Activated naive CD4-positive, alpha-beta T cell treated with anti-CD3 and anti-CD28 coated beads, Interleukin-2, amount 10 ng/mL, durations not matched to agents 7 days and 5 days (primary cell): ENCODE measurements around the gene TAS2R10.

Experiments
- CTCF ChIA-PET: fragments of 350-600 bp; sonication (Branson Sonifier 250); formaldehyde crosslinking; loops from one replicate; lab custom pipeline; 2021; ENCODE audit warnings: antibody characterized with exemption; lab: Charles Lee
- DNase-seq: peaks from one replicate; pipeline ENCODE4 v3.0.0-alpha.2; 2020
- H3K27ac Mint-ChIP-seq: one replicate; pipeline ENCODE4 v1.8.0; 2021; ENCODE audit warnings: mild to moderate bottlenecking, moderate library complexity, mixed read lengths
- H3K27me3 Mint-ChIP-seq: one replicate; pipeline ENCODE4 v1.8.0; 2021; ENCODE audit warnings: mild to moderate bottlenecking, mixed read lengths
- H3K36me3 Mint-ChIP-seq: one replicate; pipeline ENCODE4 v1.8.0; 2021; ENCODE audit warnings: mixed read lengths
- H3K4me1 Mint-ChIP-seq: one replicate; pipeline ENCODE4 v1.8.0; 2021; ENCODE audit warnings: mixed read lengths
- H3K4me3 Mint-ChIP-seq: one replicate; pipeline ENCODE4 v1.8.0; 2021; ENCODE audit warnings: mild to moderate bottlenecking, moderate library complexity, mixed read lengths
- H3K9me3 Mint-ChIP-seq: one replicate; pipeline ENCODE4 v1.8.0; 2021; ENCODE audit warnings: mixed read lengths

Gene TAS2R10, protein sequence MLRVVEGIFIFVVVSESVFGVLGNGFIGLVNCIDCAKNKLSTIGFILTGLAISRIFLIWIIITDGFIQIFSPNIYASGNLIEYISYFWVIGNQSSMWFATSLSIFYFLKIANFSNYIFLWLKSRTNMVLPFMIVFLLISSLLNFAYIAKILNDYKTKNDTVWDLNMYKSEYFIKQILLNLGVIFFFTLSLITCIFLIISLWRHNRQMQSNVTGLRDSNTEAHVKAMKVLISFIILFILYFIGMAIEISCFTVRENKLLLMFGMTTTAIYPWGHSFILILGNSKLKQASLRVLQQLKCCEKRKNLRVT

DNA sequence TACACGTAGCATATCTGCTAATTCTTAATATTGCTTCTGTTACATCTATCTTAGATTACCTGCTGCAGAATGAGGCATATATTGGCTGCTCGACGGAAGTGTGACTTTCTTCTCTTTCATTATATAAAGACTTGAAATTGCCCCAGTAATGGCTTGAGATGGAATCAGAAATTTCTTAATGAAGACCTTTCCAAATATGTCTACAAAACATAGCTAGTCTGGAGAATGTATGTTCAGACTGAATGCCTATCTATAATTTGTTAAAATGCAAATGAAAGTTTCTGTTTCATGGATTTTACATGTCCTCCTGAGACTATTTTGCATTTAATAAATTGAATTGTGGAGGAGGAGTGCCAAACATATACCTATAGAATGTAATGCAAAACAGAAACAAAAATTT, at the start of gene TAS2R10:
Gene TAS2R10, minus strand, starts transcription at position 101 of the 400 bp plus-strand sequence. Its CDS starts 89 bp downstream, at position 12.
- CTCF ChIA-PET, result no interaction called here
- DNase-seq, result no peak
- no peak within 1 kb of the TSS for H3K4me3 Mint-ChIP-seq
- H3K27ac Mint-ChIP-seq, result no peak within 1 kb of the TSS
- H3K27me3 Mint-ChIP-seq, result no peaks in the 10 kb centered on the region
- no peaks in the 10 kb centered on the region for H3K36me3 Mint-ChIP-seq
- H3K4me1 Mint-ChIP-seq, result no peaks in the 10 kb centered on the region
- no peaks in the 10 kb centered on the region for H3K9me3 Mint-ChIP-seq

DNA sequence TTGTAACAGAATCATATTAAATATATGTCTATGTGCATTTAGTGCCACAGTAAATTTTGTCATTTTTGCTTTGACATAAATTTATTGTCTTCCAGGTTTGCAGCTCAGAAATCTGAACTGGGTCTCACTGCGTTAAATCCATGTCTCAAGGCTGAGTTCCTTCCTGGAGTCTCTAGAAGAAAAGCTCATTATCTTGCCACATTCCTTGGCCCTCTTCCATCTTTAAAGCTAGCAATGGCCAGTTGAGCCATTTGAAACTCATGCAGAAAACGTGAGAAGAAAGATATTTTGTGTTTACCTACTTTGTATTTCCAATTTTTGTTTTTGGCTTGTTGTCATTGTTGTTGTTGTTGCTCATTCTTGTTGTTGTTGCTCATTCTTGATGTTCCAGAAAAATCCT, 47.2 kb upstream of the TAS2R10 start:
- Mint-ChIP-seq H3K4me1 (no peaks in the 10 kb centered on the region), H3K27me3 (no peaks in the 10 kb centered on the region), H3K4me3 (no peak overlapping the region), H3K27ac (no peak overlapping the region), H3K36me3 (no peaks in the 10 kb centered on the region), H3K9me3 (peaks cover 3% of the 10 kb centered on the region)
- no peak for DNase-seq
- CTCF ChIA-PET, result interaction anchor here (0.6 kb wide), 1 partner anchor 15 kb away, joined by 3 read pairs; no protein-coding TSS in a partner anchor

DNA sequence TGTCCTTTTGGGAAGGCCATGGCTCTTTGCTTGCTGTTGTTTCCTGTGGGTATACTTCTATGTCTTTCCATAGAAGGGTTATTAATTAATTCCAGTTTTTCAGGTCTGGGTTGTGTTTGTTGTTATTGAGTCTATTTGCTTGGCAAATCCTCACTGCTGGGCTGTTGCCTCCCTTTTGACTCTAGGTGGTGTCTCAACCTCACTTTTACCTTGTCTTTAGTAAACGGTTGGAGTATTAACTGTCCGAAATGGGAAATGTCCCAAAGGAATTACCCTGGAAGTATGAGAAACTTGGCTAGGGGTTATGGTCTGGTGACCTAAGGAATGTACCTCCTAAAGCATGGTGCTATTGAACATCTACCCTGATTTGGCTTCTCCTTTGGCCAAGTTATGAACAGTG, 41.2 kb upstream of the TAS2R10 start:
- Mint-ChIP-seq H3K4me1 (no peaks in the 10 kb centered on the region), H3K27ac (no peak overlapping the region), H3K27me3 (no peaks in the 10 kb centered on the region), H3K4me3 (no peak overlapping the region), H3K9me3 (peaks cover 3% of the 10 kb centered on the region), H3K36me3 (no peaks in the 10 kb centered on the region)
- CTCF ChIA-PET, result no interaction called here
- DNase-seq, result no peak

DNA sequence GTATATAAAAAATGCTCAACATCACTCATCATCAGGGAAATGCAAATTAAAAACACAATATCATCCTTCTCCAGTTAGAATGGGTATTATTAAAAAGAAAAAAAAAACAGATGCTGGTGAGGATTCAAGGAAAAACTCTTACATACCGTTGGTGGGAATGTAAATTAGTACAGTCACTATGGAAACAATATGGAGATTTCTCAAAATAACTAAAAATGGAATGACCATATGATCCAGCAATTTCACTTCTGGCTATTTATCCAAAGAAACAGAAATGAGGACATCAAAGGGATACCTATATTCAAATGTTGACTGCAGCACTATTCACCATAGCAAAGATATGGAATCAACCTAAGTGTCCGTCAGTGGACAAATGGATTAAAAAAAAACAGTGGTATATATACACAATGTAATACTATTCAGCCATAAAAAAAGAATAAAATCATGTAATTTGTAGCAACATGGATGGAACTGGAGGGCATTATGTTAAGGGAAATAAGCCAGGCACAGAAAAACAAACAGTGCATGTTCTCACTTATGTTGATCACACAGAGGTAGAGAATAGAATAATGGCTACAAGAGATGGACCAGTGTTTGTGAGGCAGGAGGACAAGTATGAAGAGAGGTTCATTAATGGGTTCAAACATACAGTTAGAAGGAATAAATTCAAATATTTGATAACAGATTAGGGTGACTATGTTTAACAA, 37.5 kb upstream of the TAS2R10 start:
- CTCF ChIA-PET, result no interaction called here
- H3K27ac Mint-ChIP-seq, result no peak overlapping the region
- H3K4me1 Mint-ChIP-seq, result no peaks in the 10 kb centered on the region
- peaks cover 1% of the 10 kb centered on the region for H3K36me3 Mint-ChIP-seq
- DNase-seq, result no peak
- no peak overlapping the region for H3K4me3 Mint-ChIP-seq
- H3K9me3 Mint-ChIP-seq, result peaks cover 11% of the 10 kb centered on the region
- no peaks in the 10 kb centered on the region for H3K27me3 Mint-ChIP-seq

DNA sequence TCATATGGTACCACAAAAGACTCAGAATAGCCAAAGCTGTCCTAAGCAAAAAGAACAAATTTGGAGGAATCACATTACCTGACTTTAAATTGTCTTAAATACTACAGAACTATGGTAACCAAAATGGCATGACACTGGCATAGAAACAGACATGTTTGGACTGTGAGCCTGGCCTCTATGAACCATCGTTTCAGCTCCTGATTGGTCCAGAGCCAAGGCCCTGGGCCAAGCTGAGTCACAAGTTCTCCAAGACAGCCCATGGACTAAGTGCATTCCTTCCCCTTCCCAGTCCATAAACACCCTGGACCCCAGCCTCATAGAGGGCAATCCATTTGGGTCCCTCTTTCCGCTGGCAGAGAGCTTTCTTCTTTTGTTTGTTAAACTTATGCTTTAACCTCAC, 35.2 kb upstream of the TAS2R10 start:
- Mint-ChIP-seq H3K36me3 (peaks cover 14% of the 10 kb centered on the region), H3K27ac (no peak overlapping the region), H3K4me1 (no peaks in the 10 kb centered on the region), H3K9me3 (peaks cover 23% of the 10 kb centered on the region), H3K27me3 (no peaks in the 10 kb centered on the region), H3K4me3 (no peak overlapping the region)
- CTCF ChIA-PET, result no interaction called here
- no peak for DNase-seq

DNA sequence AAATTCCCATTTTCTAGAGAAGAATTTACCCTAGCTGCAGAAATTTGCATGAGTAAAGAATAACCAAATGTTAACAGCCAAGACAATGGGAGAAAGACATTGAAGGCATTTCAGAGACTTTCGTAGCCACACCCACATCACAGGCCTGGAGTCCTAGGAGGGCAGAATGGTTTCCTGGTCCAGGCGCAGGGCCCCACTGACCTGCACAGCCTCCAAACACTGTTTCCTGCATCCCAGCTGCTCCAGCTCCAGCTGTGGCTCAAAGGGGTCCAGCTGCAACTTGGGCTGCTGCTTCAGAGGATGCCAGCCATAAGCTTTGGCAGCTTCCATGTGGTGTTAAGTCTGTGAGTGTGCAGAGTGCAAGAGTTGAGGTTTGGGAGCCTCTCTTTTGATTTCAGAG, 29.6 kb upstream of the TAS2R10 start:
- Mint-ChIP-seq H3K27me3 (no peaks in the 10 kb centered on the region), H3K4me1 (peaks cover 15% of the 10 kb centered on the region), H3K27ac (no peak overlapping the region), H3K9me3 (peaks cover 31% of the 10 kb centered on the region), H3K36me3 (peaks cover 27% of the 10 kb centered on the region), H3K4me3 (no peak overlapping the region)
- DNase-seq, result no peak
- CTCF ChIA-PET, result interaction anchor here (1.0 kb wide), 1 partner anchor 19 kb away, joined by 4 read pairs; no protein-coding TSS in a partner anchor

DNA sequence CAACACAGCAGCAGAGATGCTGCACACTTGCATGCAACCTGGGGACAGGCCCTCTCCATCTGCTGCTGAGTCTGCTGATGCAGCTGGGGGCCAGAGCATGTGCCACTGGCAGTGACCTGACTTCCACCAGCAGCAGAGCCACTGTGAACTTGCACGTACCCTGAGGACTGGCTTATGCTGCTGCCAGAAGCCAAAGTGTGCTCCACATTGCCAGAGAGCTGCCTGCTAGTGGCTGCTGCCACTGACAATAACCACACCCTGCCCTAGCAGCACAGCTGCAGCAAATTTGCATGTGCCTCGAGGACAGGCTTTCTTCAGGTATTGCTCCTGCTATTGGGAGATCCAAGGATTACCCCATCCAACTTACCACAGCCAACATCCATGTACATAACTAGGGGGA, 27.6 kb upstream of the TAS2R10 start:
- H3K4me3 Mint-ChIP-seq, result no peak overlapping the region
- no peaks in the 10 kb centered on the region for H3K27me3 Mint-ChIP-seq
- no peak overlapping the region for H3K27ac Mint-ChIP-seq
- peaks cover 35% of the 10 kb centered on the region for H3K4me1 Mint-ChIP-seq
- CTCF ChIA-PET, result interaction anchor here (0.5 kb wide), 1 partner anchor 44 kb away, joined by 3 read pairs; no protein-coding TSS in a partner anchor
- peaks cover 28% of the 10 kb centered on the region for H3K9me3 Mint-ChIP-seq
- H3K36me3 Mint-ChIP-seq, result peaks cover 32% of the 10 kb centered on the region
- DNase-seq, result no peak

DNA sequence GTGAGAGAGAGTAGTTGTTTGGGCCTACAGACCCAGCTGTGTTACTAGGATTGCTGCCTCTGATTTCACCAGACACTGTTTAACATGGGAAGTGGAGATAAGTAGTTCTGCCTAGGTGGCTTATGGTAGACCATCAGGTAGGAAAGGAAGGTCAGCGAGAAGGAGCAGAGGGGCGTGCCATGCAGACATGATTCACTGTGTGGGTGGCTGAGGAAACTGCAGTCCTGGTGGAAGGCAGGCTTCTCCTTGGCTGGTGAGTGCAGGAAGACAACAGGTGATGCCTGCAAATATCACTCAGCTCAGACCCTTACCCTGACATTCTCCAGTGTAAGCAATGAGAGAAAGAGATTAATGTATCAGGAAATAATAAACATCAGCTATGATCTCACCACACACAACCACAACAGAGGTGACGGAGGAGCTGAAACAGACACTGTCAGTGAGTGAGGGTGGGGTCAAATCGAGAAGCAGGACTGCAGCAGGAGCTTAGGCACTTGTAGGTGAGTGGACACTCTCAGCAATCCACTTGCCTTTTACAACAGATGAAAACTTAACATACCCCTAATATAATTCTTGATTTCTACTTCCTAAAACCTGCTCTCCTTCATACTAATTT, 25.2 kb upstream of the TAS2R10 start:
- Mint-ChIP-seq H3K4me3 (no peak overlapping the region), H3K27me3 (no peaks in the 10 kb centered on the region), H3K27ac (no peak overlapping the region), H3K4me1 (peaks cover 39% of the 10 kb centered on the region), H3K36me3 (peaks cover 30% of the 10 kb centered on the region), H3K9me3 (peaks cover 14% of the 10 kb centered on the region)
- no peak for DNase-seq
- CTCF ChIA-PET, result no interaction called here

DNA sequence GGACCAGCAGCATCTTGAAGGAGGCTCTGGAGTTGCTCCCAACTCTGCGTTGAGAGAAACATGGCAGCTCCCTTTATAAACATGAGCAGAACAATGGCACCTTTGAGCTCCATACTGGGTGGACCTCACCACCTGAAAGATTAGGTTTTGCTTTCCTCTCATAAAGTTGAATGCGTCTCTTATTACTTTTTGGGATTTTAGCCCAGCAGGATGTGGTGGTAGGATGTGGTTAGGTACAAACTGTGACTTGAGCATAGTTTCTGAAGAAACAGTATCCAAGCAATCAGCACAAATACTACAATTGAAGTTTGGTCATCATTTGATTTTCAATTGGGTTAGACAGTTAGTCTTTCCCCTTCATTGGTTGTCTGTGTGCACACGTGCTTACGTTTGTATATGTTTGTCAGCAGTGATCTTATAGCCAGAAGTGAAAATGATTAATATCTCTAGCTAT, 23.3 kb upstream of the TAS2R10 start, which contains the start of gene PRR4:
Gene PRR4, minus strand, starts transcription at position 51 of the 454 bp plus-strand sequence. Its CDS starts 38 bp downstream, at position 13.
- H3K4me3 Mint-ChIP-seq, result no peak within 1 kb of the TSS
- peaks cover 4% of the 10 kb centered on the region for H3K9me3 Mint-ChIP-seq
- DNase-seq, result peak; percentile 62
- H3K36me3 Mint-ChIP-seq, result peaks cover 24% of the 10 kb centered on the region
- CTCF ChIA-PET, result no interaction called here
- H3K4me1 Mint-ChIP-seq, result peaks cover 39% of the 10 kb centered on the region
- no peaks in the 10 kb centered on the region for H3K27me3 Mint-ChIP-seq
- peak within 1 kb of the TSS; percentile 56 for H3K27ac Mint-ChIP-seq

DNA sequence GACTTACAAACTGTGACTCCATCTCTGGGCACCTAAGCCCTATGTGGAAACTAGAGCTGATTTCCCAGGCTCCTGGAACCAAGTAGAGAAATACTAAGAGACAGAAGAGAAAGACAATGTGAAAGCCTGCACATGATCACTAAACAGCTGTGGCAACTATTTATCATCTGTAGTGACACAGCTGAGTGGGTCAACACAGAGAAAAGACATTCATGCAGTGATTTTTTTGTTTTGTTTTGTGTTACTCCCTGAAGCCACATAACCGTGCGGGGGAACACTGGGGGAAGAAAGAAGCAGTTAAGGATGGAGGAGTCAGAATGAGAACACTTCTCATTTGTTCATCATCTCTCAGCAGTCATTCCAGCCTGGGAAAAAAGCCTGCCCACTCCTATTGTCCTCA, 21.6 kb upstream of the TAS2R10 start:
- peaks cover 39% of the 10 kb centered on the region for H3K4me1 Mint-ChIP-seq
- no peak for DNase-seq
- no peak overlapping the region for H3K27ac Mint-ChIP-seq
- CTCF ChIA-PET, result interaction anchor here (0.6 kb wide), 1 partner anchor 895 kb away, joined by 3 read pairs; no protein-coding TSS in a partner anchor
- no peak overlapping the region for H3K4me3 Mint-ChIP-seq
- H3K36me3 Mint-ChIP-seq, result peaks cover 24% of the 10 kb centered on the region
- peaks cover 2% of the 10 kb centered on the region for H3K9me3 Mint-ChIP-seq
- H3K27me3 Mint-ChIP-seq, result no peaks in the 10 kb centered on the region

DNA sequence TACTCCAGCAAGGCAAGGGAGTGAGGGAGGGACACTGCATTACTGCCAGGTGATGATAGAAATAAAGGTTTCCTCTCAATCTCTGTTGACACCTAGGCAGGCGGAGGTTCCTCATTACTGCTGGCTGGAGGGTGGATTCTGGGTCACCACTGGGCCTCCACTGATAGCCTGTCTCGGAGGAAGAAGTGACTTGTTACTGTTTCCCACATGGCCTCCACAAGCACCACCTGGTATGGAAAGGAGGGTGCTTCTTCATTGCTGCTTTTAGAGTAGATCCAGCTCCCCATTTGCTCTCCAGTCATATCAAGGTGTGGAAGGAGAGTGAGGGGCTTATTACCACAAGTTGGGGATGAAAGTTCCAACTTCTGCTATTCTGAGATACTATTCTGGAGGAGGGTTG, 16.7 kb upstream of the TAS2R10 start:
- no peaks in the 10 kb centered on the region for H3K27me3 Mint-ChIP-seq
- peaks cover 10% of the 10 kb centered on the region for H3K36me3 Mint-ChIP-seq
- H3K9me3 Mint-ChIP-seq, result no peaks in the 10 kb centered on the region
- no peak overlapping the region for H3K27ac Mint-ChIP-seq
- CTCF ChIA-PET, result no interaction called here
- DNase-seq, result no peak
- H3K4me3 Mint-ChIP-seq, result no peak overlapping the region
- no peaks in the 10 kb centered on the region for H3K4me1 Mint-ChIP-seq

DNA sequence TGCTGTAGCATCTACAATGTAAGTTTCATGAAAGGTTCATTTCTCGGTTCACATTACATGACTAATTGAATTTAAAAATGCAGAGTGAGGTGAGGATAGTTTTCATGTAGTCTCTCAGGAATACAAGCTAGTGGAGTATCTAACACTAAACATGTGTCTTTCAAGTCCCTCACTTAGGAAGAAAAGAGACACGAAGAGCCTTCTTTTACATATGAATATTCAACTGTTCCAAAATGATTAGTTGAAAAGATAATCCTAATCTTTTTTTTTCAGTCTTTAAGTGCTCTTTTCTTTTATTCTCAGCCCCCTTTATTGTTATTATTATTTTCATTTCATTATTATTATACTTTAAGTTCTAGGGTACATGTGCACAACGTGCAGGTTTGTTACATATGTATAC, 12.3 kb upstream of the TAS2R10 start:
- Mint-ChIP-seq H3K4me3 (no peak overlapping the region), H3K9me3 (no peaks in the 10 kb centered on the region), H3K36me3 (no peaks in the 10 kb centered on the region), H3K27me3 (no peaks in the 10 kb centered on the region), H3K4me1 (no peaks in the 10 kb centered on the region), H3K27ac (no peak overlapping the region)
- no peak for DNase-seq
- CTCF ChIA-PET, result no interaction called here

DNA sequence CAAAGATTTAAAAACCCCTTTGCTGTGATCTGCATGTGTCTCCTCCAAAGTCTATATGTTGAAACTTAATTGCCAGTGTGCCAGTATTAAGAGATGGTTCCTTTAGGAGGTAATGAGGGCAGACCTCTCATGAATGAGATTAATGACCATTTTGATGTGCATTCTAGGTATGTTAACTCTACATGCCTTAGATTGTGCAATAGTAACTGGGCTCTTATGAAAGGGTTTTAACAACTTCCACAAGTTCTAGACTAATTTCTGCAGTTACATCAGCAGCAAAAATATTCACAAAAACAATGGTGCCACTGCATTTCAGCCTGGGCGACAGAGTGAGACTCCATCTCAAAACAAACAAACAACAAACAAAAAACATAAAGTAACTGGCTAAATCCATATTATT, 3.8 kb upstream of the TAS2R10 start:
- H3K4me3 Mint-ChIP-seq, result no peak overlapping the region
- DNase-seq, result no peak
- no peak overlapping the region for H3K27ac Mint-ChIP-seq
- no peaks in the 10 kb centered on the region for H3K36me3 Mint-ChIP-seq
- H3K27me3 Mint-ChIP-seq, result no peaks in the 10 kb centered on the region
- no peaks in the 10 kb centered on the region for H3K9me3 Mint-ChIP-seq
- no peaks in the 10 kb centered on the region for H3K4me1 Mint-ChIP-seq
- CTCF ChIA-PET, result no interaction called here

DNA sequence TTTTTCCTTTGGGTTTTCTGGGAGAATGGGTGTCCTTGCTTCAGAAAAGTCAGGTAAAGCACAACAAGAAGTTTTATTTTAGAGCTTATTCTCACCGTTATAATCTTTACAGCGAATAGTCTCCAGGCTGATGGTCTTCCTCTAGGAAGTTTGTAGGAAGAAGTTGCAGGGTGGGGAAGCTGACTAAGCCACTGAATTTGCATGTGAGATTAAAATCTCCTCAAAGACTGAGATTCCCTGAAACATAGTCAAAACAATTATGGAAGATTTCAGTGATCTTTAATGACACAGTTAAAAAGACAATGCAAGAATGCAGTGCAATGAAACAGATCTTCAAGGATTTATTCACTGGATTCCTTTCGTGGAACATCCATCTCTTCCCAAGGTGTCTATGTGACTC, 1.2 kb downstream of the TAS2R10 start:
- no peak for DNase-seq
- Mint-ChIP-seq H3K4me1 (no peaks in the 10 kb centered on the region), H3K27me3 (no peaks in the 10 kb centered on the region), H3K27ac (no peak overlapping the region), H3K36me3 (no peaks in the 10 kb centered on the region), H3K9me3 (no peaks in the 10 kb centered on the region), H3K4me3 (no peak overlapping the region)
- CTCF ChIA-PET, result no interaction called here
